ENCODE measurements around the gene FSTL1.

GRCh38 chr3:120446891-120447668 is 3.7 kb downstream of the FSTL1 start:
- no peak for TF ChIP-seq POLR2A (IDR thresholded peaks at IDR 0.05)
- no peak for TF ChIP-seq CTCF (IDR thresholded peaks at IDR 0.05)
- no peak for TF ChIP-seq POLR2AphosphoS5 (IDR thresholded peaks at IDR 0.05)
